HL-60 (cell line): Measurements from ENCODE around the gene TMEM63A.

Experiments used
- GABPA ChIP-seq: IDR thresholded peaks from 2 replicates; pipeline ENCODE4 v1.6.1; 2012; ENCODE audit warnings: low read depth
- POLR2AphosphoS5 ChIP-seq: IDR thresholded peaks from 2 replicates; pipeline ENCODE4 v1.6.1; 2012; ENCODE audit warnings: low read depth
- TF ChIP-seq, protein P1 (sequence below): IDR thresholded peaks from one replicate; pipeline ENCODE4 v1.5.1; 2011; ENCODE audit warnings: low read length, control low read depth, inconsistent platforms; ENCODE audit not compliant: insufficient read depth

DNA sequence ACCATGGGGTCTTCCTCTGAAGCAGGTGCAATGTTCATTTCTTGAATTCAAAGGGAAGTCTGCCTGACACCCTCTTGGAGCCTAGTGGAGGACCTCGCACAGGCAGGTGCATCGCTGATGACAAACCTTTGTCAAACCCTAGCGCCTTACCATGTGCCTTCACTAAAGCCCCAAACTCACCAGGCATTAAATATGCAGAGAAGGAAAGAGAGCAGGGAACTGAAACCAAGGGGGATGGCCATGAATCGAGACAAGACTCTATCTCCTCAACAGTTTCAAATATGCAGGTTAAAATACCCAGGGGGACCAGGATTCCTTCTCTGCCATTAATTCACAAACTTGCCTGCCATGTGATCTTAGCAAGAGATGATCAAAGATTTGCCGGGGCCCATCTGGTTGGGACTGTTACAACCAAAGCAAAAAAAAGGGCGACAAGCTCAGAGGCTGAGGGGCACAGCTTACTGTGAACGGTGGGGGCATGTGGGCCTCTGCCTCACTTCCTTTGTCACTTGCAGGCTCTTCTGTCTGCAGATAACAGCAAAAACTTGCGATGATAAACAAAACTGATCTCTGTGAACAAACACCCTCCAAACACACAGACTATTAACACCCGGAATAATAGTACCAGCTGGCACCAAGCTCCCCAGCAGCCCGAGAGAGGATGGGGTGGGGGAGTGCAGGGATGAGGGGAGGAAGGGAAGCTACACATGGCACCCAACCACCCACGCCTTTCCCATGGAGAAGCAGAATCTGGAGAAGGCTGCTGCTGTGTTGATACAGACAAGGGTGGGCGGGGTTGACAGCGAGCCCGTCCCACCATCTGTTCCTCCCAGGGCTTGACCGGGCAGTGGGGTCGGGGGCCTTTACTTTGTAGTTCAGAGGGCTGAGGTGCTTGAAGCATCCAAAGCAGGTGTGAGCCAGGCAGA is 33.9 kb downstream of the TMEM63A start:
- TF ChIP-seq, protein P1, sequence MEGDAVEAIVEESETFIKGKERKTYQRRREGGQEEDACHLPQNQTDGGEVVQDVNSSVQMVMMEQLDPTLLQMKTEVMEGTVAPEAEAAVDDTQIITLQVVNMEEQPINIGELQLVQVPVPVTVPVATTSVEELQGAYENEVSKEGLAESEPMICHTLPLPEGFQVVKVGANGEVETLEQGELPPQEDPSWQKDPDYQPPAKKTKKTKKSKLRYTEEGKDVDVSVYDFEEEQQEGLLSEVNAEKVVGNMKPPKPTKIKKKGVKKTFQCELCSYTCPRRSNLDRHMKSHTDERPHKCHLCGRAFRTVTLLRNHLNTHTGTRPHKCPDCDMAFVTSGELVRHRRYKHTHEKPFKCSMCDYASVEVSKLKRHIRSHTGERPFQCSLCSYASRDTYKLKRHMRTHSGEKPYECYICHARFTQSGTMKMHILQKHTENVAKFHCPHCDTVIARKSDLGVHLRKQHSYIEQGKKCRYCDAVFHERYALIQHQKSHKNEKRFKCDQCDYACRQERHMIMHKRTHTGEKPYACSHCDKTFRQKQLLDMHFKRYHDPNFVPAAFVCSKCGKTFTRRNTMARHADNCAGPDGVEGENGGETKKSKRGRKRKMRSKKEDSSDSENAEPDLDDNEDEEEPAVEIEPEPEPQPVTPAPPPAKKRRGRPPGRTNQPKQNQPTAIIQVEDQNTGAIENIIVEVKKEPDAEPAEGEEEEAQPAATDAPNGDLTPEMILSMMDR, result no peak
- TF ChIP-seq GABPA, result no peak
- no peak for TF ChIP-seq POLR2AphosphoS5
